Karpas-422 (cell line): Measurements from ENCODE around the gene WTIP. TPM values are rescaled to one million over a fixed set of nuclear protein-coding genes. Genes with fewer than 3 reads are reported as not detected.

ENCODE experiments used
- DNase-seq: peaks from one replicate; pipeline ENCODE4 v3.0.0-alpha.2; 2015
- H2AFZ ChIP-seq: fragments of 200-600 bp; sonication (generic); 2 replicates; pipeline ENCODE4 v1.6.1; 2014; ENCODE audit warnings: antibody characterized with exemption, low read length, mixed read lengths
- H3K27ac ChIP-seq: fragments of 200-600 bp; sonication (generic); 2 replicates; pipeline ENCODE4 v1.5.1; 2014; ENCODE audit warnings: mild to moderate bottlenecking, low read length, moderate library complexity
- H3K27me3 ChIP-seq: fragments of 200-600 bp; sonication (generic); 2 replicates; pipeline ENCODE4 v1.6.1; 2014; ENCODE audit warnings: low read length, mixed read lengths
- H3K36me3 ChIP-seq: fragments of 200-600 bp; sonication (generic); 2 replicates; pipeline ENCODE4 v1.6.1; 2014; ENCODE audit warnings: low read length, mixed read lengths; ENCODE audit not compliant: insufficient read depth
- H3K4me1 ChIP-seq: fragments of 200-600 bp; sonication (generic); 2 replicates; pipeline ENCODE4 v1.6.1; 2014; ENCODE audit warnings: mild to moderate bottlenecking, low read length, mixed read lengths
- H3K4me2 ChIP-seq: fragments of 200-600 bp; sonication (generic); 2 replicates; pipeline ENCODE4 v1.6.1; 2014; ENCODE audit warnings: low read length, low read depth, mild to moderate bottlenecking; ENCODE audit not compliant: poor library complexity, severe bottlenecking
- H3K4me3 ChIP-seq: fragments of 200-600 bp; sonication (generic); 2 replicates; pipeline ENCODE4 v1.5.1; 2014; ENCODE audit warnings: mild to moderate bottlenecking, antibody characterized with exemption, low read length, mixed read lengths
- H3K79me2 ChIP-seq: fragments of 200-600 bp; sonication (generic); 2 replicates; pipeline ENCODE4 v1.6.1; 2014; ENCODE audit warnings: mild to moderate bottlenecking, low read length, mixed read lengths
- H3K9ac ChIP-seq: fragments of 200-600 bp; sonication (generic); 2 replicates; pipeline ENCODE4 v1.6.0; 2014; ENCODE audit warnings: low read length
- H3K9me2 ChIP-seq: fragments of 200-600 bp; sonication (generic), shearing (Covaris generic); replicated peaks from 2 replicates; pipeline ENCODE4 v1.6.0; 2014; ENCODE audit warnings: mild to moderate bottlenecking, low read length, moderate library complexity; ENCODE audit not compliant: insufficient read depth
- H3K9me3 ChIP-seq: fragments of 300-700, 200-600 bp; sonication (generic); 2 replicates; pipeline ENCODE4 v1.6.1; 2014; ENCODE audit warnings: low read length, mixed read lengths
- H4K20me1 ChIP-seq: fragments of 200-600 bp; sonication (generic); 2 replicates; pipeline ENCODE4 v1.6.1; 2014; ENCODE audit warnings: mild to moderate bottlenecking, antibody characterized with exemption, low read length, low read depth; ENCODE audit not compliant: insufficient read depth
- total RNA-seq: library from RNA; depleted of rRNA; stranded (reverse); fragments of >200 nt; shearing (Covaris generic); gene quantifications from 2 replicates; pipeline ENCODE4 v1.2.3, GENCODE V29; 2014; ENCODE audit warnings: low replicate concordance

WTIP gene
- total RNA-seq, 1 experiment from 2014 or later, result 1.1 TPM

DNA sequence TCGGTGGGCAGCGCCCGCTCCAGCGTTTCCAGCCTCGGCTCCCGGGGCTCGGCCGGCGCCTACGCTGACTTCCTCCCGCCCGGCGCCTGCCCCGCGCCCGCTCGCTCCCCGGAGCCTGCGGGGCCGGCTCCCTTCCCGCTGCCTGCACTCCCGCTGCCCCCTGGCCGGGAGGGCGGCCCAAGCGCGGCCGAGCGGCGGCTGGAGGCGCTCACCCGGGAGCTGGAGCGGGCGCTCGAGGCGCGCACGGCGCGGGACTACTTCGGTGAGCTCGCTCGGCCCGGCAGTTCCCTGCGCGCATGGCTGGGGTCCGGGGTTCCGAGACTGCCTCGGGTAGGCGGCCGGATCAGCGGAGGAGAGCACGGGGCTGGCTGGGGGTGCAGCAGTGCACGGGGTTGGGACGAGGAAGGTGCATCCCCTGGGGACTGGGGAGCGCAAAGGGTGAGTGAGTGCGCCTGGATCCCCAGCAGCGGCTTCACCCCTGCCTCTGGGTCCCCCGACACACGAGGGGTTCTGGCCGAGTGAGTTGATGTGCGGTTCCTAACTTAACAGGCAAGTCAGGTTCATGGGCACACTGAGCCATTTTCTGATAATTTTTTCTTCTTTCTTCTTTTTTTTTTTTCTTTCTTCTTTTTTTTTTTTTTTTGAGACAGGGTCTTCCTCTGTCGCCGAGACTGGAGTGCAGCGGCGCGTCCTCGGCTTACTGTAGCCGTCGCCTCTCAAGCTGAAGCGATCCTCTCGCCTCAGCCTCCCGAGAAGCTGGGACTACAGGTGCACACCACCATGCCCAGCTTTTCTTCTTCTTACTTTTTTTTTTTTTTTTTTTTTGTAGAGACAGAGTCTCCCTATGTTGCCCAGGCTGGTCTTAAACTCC, 1.1 kb downstream of the WTIP start:
- Histone ChIP-seq H3K79me2 (no peaks in the 10 kb centered on the region), H3K9me2 (no peaks in the 10 kb centered on the region), H3K4me3 (no peak overlapping the region), H3K4me2 (no peak overlapping the region), H3K27ac (no peak overlapping the region), H3K9me3 (no peaks in the 10 kb centered on the region), H3K27me3 (no peaks in the 10 kb centered on the region), H3K4me1 (no peaks in the 10 kb centered on the region), H2AFZ (no peak overlapping the region), H3K36me3 (no peaks in the 10 kb centered on the region), H4K20me1 (no peaks in the 10 kb centered on the region), H3K9ac (no peak overlapping the region)
- no peak for DNase-seq

DNA sequence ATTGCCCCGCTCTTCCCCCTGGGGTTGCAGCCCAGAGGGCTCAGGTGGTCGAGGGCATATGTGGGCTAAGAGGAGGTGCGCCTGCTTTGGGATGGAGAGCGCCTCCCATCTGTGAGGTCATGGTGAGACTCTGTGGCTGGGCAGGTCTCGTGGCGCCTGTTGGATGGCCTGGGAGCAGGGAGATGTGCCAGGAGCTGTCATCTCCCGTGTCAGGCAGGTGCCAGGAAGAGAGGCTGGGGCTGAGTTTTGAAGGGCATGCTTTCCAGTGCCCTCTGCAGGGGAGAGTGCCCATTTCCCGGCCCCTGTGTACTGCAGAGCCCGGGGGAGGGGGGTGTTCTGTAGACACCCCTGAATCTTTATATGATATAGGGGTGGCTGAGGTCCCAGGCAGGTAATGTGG, 2.8 kb downstream of the WTIP start:
- H3K4me2 ChIP-seq, result no peak overlapping the region
- no peak overlapping the region for H3K27ac ChIP-seq
- no peaks in the 10 kb centered on the region for H3K79me2 ChIP-seq

DNA sequence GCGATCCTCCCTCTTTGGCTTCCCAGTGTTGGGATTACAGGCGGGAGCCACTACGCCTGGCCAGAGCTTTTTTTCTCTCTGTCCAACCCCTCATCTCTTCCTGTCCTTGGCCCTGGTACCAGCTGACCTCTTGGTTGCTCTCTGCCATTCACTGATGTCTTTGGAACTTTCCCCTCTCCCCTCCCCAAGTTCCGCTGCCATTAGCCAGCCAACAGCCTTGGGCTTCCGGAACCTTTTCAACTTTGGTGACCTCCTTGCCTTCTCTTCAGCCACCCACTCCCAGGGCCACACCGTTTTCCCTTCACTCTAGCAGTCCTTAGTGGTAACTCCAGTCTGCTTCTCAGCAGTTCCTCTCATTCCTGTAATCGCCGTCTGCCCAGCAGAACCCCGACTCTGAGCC, 4.3 kb downstream of the WTIP start:
- H3K79me2 ChIP-seq, result no peaks in the 10 kb centered on the region
- H4K20me1 ChIP-seq, result no peaks in the 10 kb centered on the region
- H3K4me3 ChIP-seq, result no peak overlapping the region
- no peaks in the 10 kb centered on the region for H3K9me3 ChIP-seq
- DNase-seq, result no peak
- no peaks in the 10 kb centered on the region for H3K4me1 ChIP-seq
- H2AFZ ChIP-seq, result no peak overlapping the region
- H3K27ac ChIP-seq, result no peak overlapping the region
- H3K9ac ChIP-seq, result no peak overlapping the region
- no peaks in the 10 kb centered on the region for H3K27me3 ChIP-seq
- H3K36me3 ChIP-seq, result no peaks in the 10 kb centered on the region
- no peak overlapping the region for H3K4me2 ChIP-seq
- H3K9me2 ChIP-seq, result no peaks in the 10 kb centered on the region

More for the DNA sequence above, 2.8 kb downstream of the WTIP start:
- H3K9me3 ChIP-seq, result no peaks in the 10 kb centered on the region
- DNase-seq, result no peak
- no peaks in the 10 kb centered on the region for H4K20me1 ChIP-seq
- no peak overlapping the region for H3K4me3 ChIP-seq
- H3K36me3 ChIP-seq, result no peaks in the 10 kb centered on the region
- no peaks in the 10 kb centered on the region for H3K9me2 ChIP-seq
- no peak overlapping the region for H3K9ac ChIP-seq
- no peak overlapping the region for H2AFZ ChIP-seq
- no peaks in the 10 kb centered on the region for H3K27me3 ChIP-seq
- no peaks in the 10 kb centered on the region for H3K4me1 ChIP-seq

DNA sequence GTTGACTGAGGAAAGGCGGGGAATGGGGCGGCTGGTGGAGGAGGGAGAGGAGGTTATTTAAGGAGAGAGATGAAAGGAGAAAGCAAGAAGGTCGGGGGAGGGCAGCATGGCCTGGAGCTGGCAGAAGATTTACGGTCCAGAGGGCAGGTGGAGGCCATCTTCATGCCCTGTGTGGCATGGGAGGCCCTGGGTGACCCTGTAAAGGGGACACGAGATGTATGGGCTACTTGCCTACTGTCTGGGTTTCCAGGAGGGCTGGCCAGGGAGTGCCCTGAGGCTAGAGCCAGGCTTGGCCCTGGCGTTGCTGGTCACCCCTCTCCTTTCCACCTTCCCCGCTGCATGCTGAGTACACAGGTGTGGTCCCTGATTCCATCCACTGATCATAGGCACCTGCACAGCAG, 6.1 kb downstream of the WTIP start:
- Histone ChIP-seq H3K36me3 (no peaks in the 10 kb centered on the region), H3K79me2 (no peaks in the 10 kb centered on the region), H3K4me2 (no peak overlapping the region), H3K4me3 (no peak overlapping the region), H4K20me1 (no peaks in the 10 kb centered on the region), H3K9me2 (no peaks in the 10 kb centered on the region), H2AFZ (no peak overlapping the region), H3K9me3 (no peaks in the 10 kb centered on the region), H3K4me1 (no peaks in the 10 kb centered on the region), H3K27me3 (no peaks in the 10 kb centered on the region), H3K9ac (no peak overlapping the region), H3K27ac (no peak overlapping the region)
- no peak for DNase-seq

DNA sequence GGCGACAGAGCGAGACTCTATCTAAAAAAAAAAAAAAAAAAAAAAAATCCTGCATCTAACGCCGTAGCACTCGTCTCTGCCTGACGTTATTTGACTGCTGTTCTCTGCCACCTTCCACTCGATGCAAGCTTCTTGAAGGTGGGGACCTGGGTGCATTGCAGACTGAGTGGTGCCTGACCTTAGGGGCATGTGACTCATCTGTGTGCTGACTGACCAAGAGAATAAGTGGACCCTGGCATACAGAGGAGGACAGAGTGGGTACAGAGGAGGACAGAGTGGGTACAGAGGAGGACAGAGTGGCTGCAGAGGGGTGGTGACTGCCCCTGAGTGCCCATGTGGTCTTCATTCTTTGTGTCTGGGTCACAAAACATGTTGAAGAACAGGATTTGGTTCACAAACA, 7.6 kb downstream of the WTIP start:
- H2AFZ ChIP-seq, result no peak overlapping the region
- H3K79me2 ChIP-seq, result no peaks in the 10 kb centered on the region
- DNase-seq, result no peak
- H3K4me1 ChIP-seq, result no peaks in the 10 kb centered on the region
- H3K4me2 ChIP-seq, result no peak overlapping the region
- H3K4me3 ChIP-seq, result no peak overlapping the region
- H3K9ac ChIP-seq, result no peak overlapping the region
- H3K9me3 ChIP-seq, result no peaks in the 10 kb centered on the region
- no peaks in the 10 kb centered on the region for H4K20me1 ChIP-seq
- H3K27me3 ChIP-seq, result no peaks in the 10 kb centered on the region
- H3K36me3 ChIP-seq, result no peaks in the 10 kb centered on the region
- no peaks in the 10 kb centered on the region for H3K9me2 ChIP-seq
- H3K27ac ChIP-seq, result no peak overlapping the region

DNA sequence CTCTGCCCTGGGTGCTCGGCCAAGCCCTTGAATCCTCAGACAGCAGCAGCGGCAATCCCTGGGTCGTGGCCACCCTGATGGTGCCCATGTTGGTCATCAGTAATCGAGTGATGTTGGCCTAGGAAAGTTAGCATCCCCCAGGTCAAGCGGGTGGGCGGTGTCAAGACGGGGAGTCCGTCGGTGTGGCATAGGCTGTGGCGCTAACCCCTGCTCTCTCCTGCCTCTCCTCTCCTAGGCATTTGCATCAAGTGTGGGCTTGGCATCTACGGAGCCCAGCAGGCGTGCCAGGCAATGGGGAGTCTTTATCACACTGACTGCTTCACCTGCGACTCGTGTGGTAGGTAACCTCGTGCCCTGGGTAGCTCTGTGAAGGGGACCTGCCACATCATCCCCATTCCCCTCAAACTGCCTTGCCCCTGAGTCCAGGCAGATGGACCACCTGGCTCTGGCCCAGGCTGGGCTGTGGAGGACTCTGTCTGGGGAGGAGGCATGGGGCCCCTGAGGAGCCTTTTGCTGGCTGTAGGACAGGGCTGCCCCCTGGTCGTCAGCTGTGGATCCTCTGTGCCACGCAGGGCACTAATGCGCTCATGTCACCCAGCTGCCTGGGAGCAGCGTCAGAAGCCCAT, 8.7 kb downstream of the WTIP start:
- H2AFZ ChIP-seq, result no peak overlapping the region
- H3K9ac ChIP-seq, result no peak overlapping the region
- no peaks in the 10 kb centered on the region for H4K20me1 ChIP-seq
- no peaks in the 10 kb centered on the region for H3K27me3 ChIP-seq
- no peaks in the 10 kb centered on the region for H3K9me3 ChIP-seq
- no peaks in the 10 kb centered on the region for H3K36me3 ChIP-seq
- H3K4me2 ChIP-seq, result no peak overlapping the region
- no peak overlapping the region for H3K4me3 ChIP-seq
- H3K4me1 ChIP-seq, result no peaks in the 10 kb centered on the region
- H3K9me2 ChIP-seq, result no peaks in the 10 kb centered on the region
- H3K27ac ChIP-seq, result no peak overlapping the region
- DNase-seq, result no peak
- no peaks in the 10 kb centered on the region for H3K79me2 ChIP-seq

DNA sequence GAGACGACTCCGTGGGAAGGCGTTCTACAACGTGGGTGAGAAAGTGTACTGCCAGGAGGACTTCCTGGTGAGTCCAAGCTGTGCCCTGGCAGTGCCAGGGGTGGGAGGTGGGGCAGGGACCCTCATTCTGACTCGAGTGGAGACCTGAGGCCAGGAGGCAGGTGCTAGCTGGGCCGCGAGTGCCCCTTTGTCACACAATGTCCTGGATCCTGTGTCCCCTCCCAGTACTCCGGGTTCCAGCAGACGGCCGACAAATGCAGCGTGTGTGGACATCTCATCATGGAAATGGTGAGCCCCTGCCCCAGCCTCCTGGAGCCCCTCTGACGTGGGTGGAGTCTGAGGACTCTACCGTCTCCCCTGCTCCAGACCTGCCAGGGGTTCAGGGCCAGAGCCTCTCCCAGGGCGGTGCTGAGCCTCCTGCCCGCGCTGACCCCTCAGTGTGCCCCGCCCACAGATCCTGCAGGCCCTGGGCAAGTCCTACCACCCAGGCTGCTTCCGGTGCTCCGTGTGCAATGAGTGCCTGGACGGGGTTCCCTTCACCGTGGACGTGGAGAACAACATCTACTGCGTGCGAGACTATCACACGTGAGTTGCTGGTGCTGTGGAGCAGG, 11.6 kb downstream of the WTIP start:
- no peaks in the 10 kb centered on the region for H3K79me2 ChIP-seq

DNA sequence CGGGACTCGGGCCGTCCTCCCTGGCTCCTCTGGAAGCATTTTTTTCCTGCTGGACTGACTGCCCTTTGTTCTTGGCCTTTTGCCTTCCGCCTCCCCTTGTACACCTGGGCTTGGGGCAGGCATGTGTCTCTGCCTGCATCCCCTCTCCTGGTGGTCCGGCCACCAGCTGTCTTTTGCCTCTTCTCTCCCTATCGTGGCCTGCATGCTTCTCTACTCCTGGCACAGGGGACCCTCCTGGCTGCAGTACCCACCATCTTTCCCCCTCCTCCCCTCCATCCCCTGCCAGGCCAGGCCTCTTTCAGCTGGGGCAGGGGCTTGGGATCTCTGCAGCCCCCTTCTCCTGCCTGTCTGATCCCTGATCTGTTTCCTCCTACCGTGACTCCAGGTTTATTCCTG, 12.1 kb downstream of the WTIP start:
- H4K20me1 ChIP-seq, result no peaks in the 10 kb centered on the region
- H3K4me2 ChIP-seq, result no peak overlapping the region
- H3K9me2 ChIP-seq, result no peaks in the 10 kb centered on the region
- H3K4me1 ChIP-seq, result no peaks in the 10 kb centered on the region
- no peaks in the 10 kb centered on the region for H3K79me2 ChIP-seq
- no peaks in the 10 kb centered on the region for H3K36me3 ChIP-seq
- no peak overlapping the region for H3K27ac ChIP-seq
- no peaks in the 10 kb centered on the region for H3K9me3 ChIP-seq
- no peak for DNase-seq
- no peak overlapping the region for H3K4me3 ChIP-seq
- no peak overlapping the region for H2AFZ ChIP-seq
- no peaks in the 10 kb centered on the region for H3K27me3 ChIP-seq
- no peak overlapping the region for H3K9ac ChIP-seq

More for the DNA sequence above, 11.6 kb downstream of the WTIP start:
- H3K4me3 ChIP-seq, result no peak overlapping the region
- no peaks in the 10 kb centered on the region for H3K27me3 ChIP-seq
- no peaks in the 10 kb centered on the region for H3K9me2 ChIP-seq
- no peak overlapping the region for H2AFZ ChIP-seq
- H3K9me3 ChIP-seq, result no peaks in the 10 kb centered on the region
- H3K4me1 ChIP-seq, result no peaks in the 10 kb centered on the region
- no peaks in the 10 kb centered on the region for H3K36me3 ChIP-seq
- DNase-seq, result no peak
- H3K4me2 ChIP-seq, result no peak overlapping the region
- no peak overlapping the region for H3K9ac ChIP-seq
- H3K27ac ChIP-seq, result no peak overlapping the region
- H4K20me1 ChIP-seq, result no peaks in the 10 kb centered on the region
